ACC112 (cell line): ENCODE results near the gene B3GALT6.
"Not testable (repeated sequence)": the region's sequence is repeated elsewhere in the genome, so short reads cannot be mapped to it uniquely, and the experiment has no call there.

Experiments used
- H2AFZ ChIP-seq: fragments of 200-600 bp; sonication (generic); one replicate; pipeline ENCODE4 v1.6.0; 2017; ENCODE audit warnings: antibody characterized with exemption, low read length; ENCODE audit not compliant: unreplicated experiment
- H3K27ac ChIP-seq: fragments of 200-600 bp; sonication (generic); 2 replicates; pipeline ENCODE4 v1.5.1; 2014; ENCODE audit warnings: low read depth, mild to moderate bottlenecking, antibody characterized with exemption, low read length, moderate library complexity
- H3K27me3 ChIP-seq: fragments of 200-600 bp; sonication (generic); 2 replicates; pipeline ENCODE4 v1.6.1; 2014; ENCODE audit warnings: mild to moderate bottlenecking, antibody characterized with exemption, low read length, moderate library complexity, mixed read lengths; ENCODE audit not compliant: insufficient read depth
- H3K36me3 ChIP-seq: fragments of 200-600 bp; sonication (generic); 2 replicates; pipeline ENCODE4 v1.6.1; 2016; ENCODE audit warnings: mild to moderate bottlenecking, antibody characterized with exemption, low read length, moderate library complexity, mixed read lengths; ENCODE audit not compliant: insufficient read depth
- H3K4me1 ChIP-seq: fragments of 200-600 bp; sonication (generic); one replicate; pipeline ENCODE4 v1.6.1; 2016; ENCODE audit warnings: low read length, mixed read lengths; ENCODE audit not compliant: insufficient read depth, unreplicated experiment, control insufficient read depth
- H3K4me3 ChIP-seq: fragments of 200-600 bp; sonication (generic); 2 replicates; pipeline ENCODE4 v1.5.1; 2014; ENCODE audit warnings: mild to moderate bottlenecking, low read depth, low read length
- H3K79me2 ChIP-seq: fragments of 200-600 bp; sonication (generic); one replicate; pipeline ENCODE4 v1.6.0; 2016; ENCODE audit warnings: low read length; ENCODE audit not compliant: control insufficient read depth, unreplicated experiment, insufficient read depth

Gene B3GALT6

GRCh38 chr1:1242461-1243265, 10.6 kb downstream of the B3GALT6 start:
- peaks cover 5% of the 10 kb centered on the region for H3K4me1 ChIP-seq
- H3K4me3 ChIP-seq: no peak overlapping the region
- H3K27ac ChIP-seq: no peak overlapping the region
- H3K79me2 ChIP-seq: no peaks in the 10 kb centered on the region
- no peak overlapping the region for H2AFZ ChIP-seq
- peaks cover 9% of the 10 kb centered on the region; the same call in 1 of the 2 replicates for H3K27me3 ChIP-seq
- no peaks in the 10 kb centered on the region for H3K36me3 ChIP-seq

GRCh38 chr1:1243266-1243660, 11.2 kb downstream of the B3GALT6 start:
- H3K4me1 ChIP-seq: peaks cover under 1% of the 10 kb centered on the region
- H3K27ac ChIP-seq: no peak overlapping the region
- H3K36me3 ChIP-seq: no peaks in the 10 kb centered on the region
- H3K27me3 ChIP-seq: peaks cover 9% of the 10 kb centered on the region; the same call in 1 of the 2 replicates
- no peak overlapping the region for H2AFZ ChIP-seq
- no peak overlapping the region for H3K4me3 ChIP-seq
- H3K79me2 ChIP-seq: no peaks in the 10 kb centered on the region

- H3K27ac ChIP-seq: no peak overlapping the region
- H2AFZ ChIP-seq: no peak overlapping the region
- no peaks in the 10 kb centered on the region for H3K36me3 ChIP-seq
- H3K27me3 ChIP-seq: peaks cover 9% of the 10 kb centered on the region; the same call in 1 of the 2 replicates
- H3K4me1 ChIP-seq: no peaks in the 10 kb centered on the region
- no peaks in the 10 kb centered on the region for H3K79me2 ChIP-seq
- no peak overlapping the region for H3K4me3 ChIP-seq
These were observed 11.8 kb downstream of the B3GALT6 start for GRCh38 chr1:1243807-1244191.

- no peaks in the 10 kb centered on the region for H3K79me2 ChIP-seq
- no peaks in the 10 kb centered on the region for H3K36me3 ChIP-seq
- H3K4me3 ChIP-seq: no peak overlapping the region
- no peak overlapping the region for H2AFZ ChIP-seq
- peaks cover 9% of the 10 kb centered on the region; the same call in 1 of the 2 replicates for H3K27me3 ChIP-seq
- no peak overlapping the region for H3K27ac ChIP-seq
- no peaks in the 10 kb centered on the region for H3K4me1 ChIP-seq
These were observed 12.3 kb downstream of the B3GALT6 start for GRCh38 chr1:1244192-1244811.

GRCh38 chr1:1245178-1245816, 13.3 kb downstream of the B3GALT6 start:
- H2AFZ ChIP-seq: no peak overlapping the region
- H3K27me3 ChIP-seq: peaks cover 9% of the 10 kb centered on the region; the same call in 1 of the 2 replicates
- H3K4me3 ChIP-seq: no peak overlapping the region
- no peaks in the 10 kb centered on the region for H3K36me3 ChIP-seq
- H3K27ac ChIP-seq: no peak overlapping the region
- H3K79me2 ChIP-seq: no peaks in the 10 kb centered on the region
- no peaks in the 10 kb centered on the region for H3K4me1 ChIP-seq

GRCh38 chr1:1245817-1246576, 14.0 kb downstream of the B3GALT6 start:
- no peaks in the 10 kb centered on the region for H3K4me1 ChIP-seq
- no peaks in the 10 kb centered on the region for H3K36me3 ChIP-seq
- no peak overlapping the region for H3K27ac ChIP-seq
- H3K27me3 ChIP-seq: peaks cover 9% of the 10 kb centered on the region; the same call in 1 of the 2 replicates
- no peak overlapping the region for H3K4me3 ChIP-seq
- H2AFZ ChIP-seq: no peak overlapping the region
- no peaks in the 10 kb centered on the region for H3K79me2 ChIP-seq

GRCh38 chr1:1246577-1247340, 14.7 kb downstream of the B3GALT6 start, which contains the start of gene C1QTNF12:
Gene C1QTNF12 (minus strand): TSS chr1:1246722. CDS start chr1:1246690, 32 bp downstream.
- H3K4me1 ChIP-seq: no peaks in the 10 kb centered on the region
- H3K4me3 ChIP-seq: no peak within 1 kb of the TSS
- H3K27me3 ChIP-seq: peaks cover 9% of the 10 kb centered on the region; the same call in 1 of the 2 replicates
- H2AFZ ChIP-seq: no peak within 1 kb of the TSS
- H3K27ac ChIP-seq: no peak within 1 kb of the TSS
- H3K36me3 ChIP-seq: no peaks in the 10 kb centered on the region
- H3K79me2 ChIP-seq: no peaks in the 10 kb centered on the region

- peaks cover 9% of the 10 kb centered on the region; the same call in 1 of the 2 replicates for H3K27me3 ChIP-seq
These were observed 15.4 kb downstream of the B3GALT6 start for GRCh38 chr1:1247341-1247913.

GRCh38 chr1:1248009-1248913, 16.2 kb downstream of the B3GALT6 start:
- not testable (repeated sequence) for H3K36me3 ChIP-seq, H3K4me1 ChIP-seq, H3K27ac ChIP-seq, H3K4me3 ChIP-seq, H3K27me3 ChIP-seq, H3K79me2 ChIP-seq, H2AFZ ChIP-seq

More at GRCh38 chr1:1247341-1247913, 15.4 kb downstream of the B3GALT6 start:
- Histone ChIP-seq H3K36me3 (no peaks in the 10 kb centered on the region), H3K79me2 (no peaks in the 10 kb centered on the region), H2AFZ (no peak overlapping the region), H3K4me1 (no peaks in the 10 kb centered on the region), H3K27ac (no peak overlapping the region), H3K4me3 (no peak overlapping the region)
